NCI-H1436 treated with DMSO at 0.1 percent for 48 hours (cell line): ENCODE measurements around the gene TECR.
"Not testable (repeated sequence)": the region's sequence is repeated elsewhere in the genome, so short reads cannot be mapped to it uniquely, and the experiment has no call there.

ENCODE experiments used
- DNase-seq: peaks from one replicate; lab custom pipeline; 2025; lab: John Stamatoyannopoulos, UW

TECR gene

GRCh38 chr19:14589433-14589832 lies 60.0 kb downstream of the TECR start:
- DNase-seq: not testable (repeated sequence)

- no peak for DNase-seq
These were observed 66.2 kb downstream of the TECR start for GRCh38 chr19:14595558-14595957.

- DNase-seq: no peak
These were observed 70.3 kb downstream of the TECR start for GRCh38 chr19:14599548-14600147.

- DNase-seq: no peak
These were observed 74.6 kb downstream of the TECR start for GRCh38 chr19:14603990-14604387.

- DNase-seq: no peak
These were observed 77.2 kb downstream of the TECR start for GRCh38 chr19:14606627-14607026.

GRCh38 chr19:14611051-14611450 lies 81.7 kb downstream of the TECR start:
- DNase-seq: no peak

GRCh38 chr19:14612242-14612641 lies 82.8 kb downstream of the TECR start:
- DNase-seq: not testable (repeated sequence)

GRCh38 chr19:14612657-14613056 lies 83.3 kb downstream of the TECR start:
- DNase-seq: no peak

GRCh38 chr19:14613399-14614098 lies 84.2 kb downstream of the TECR start:
- not testable (repeated sequence) for DNase-seq

- no peak for DNase-seq
These were observed 84.7 kb downstream of the TECR start for GRCh38 chr19:14614099-14614412.
